GM12865 (cell line): ENCODE results near the gene SLC24A3.

ENCODE experiments used
- DNase-seq: peaks from one replicate; pipeline ENCODE4 v3.0.0; 2010; ENCODE audit warnings: low read depth
- H3K4me3 ChIP-seq: 2 replicates; pipeline ENCODE4 v1.5.1; 2011; ENCODE audit warnings: mild to moderate bottlenecking, low read depth, low read length, control low read depth
- CTCF ChIP-seq: IDR thresholded peaks from 2 replicates; pipeline ENCODE4 v1.5.1; 2011; ENCODE audit warnings: low read length, control low read depth, low read depth, inconsistent platforms; ENCODE audit not compliant: insufficient read depth; ENCODE audit errors: missing control alignments

The SLC24A3 gene

DNA sequence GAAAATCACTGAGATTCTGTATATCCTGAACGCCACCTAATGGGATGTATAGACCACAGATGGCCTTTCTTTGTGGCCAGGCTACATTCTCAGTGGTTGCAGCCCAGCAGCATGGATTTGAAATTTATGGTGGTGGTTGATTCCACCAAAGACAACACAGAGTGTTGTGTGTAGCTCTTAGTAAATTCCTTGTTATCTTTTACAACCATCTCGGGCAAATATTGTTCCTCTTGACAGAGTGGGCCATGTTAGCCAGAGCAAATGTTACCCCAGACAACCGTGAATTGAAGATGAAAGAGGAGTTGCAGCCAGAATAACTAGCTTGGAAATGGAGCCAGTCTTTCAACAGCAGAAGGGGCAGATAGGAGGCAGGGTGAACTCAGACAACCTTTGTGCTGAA lies 39.5 kb downstream of the SLC24A3 start:
- no peak for TF ChIP-seq CTCF
- no peak for DNase-seq
- no peak overlapping the region for H3K4me3 ChIP-seq

- H3K4me3 ChIP-seq: no peak overlapping the region
- no peak for TF ChIP-seq CTCF
- DNase-seq: no peak
Observed at GRCh38 chr20:19252451-19253120, 40.1 kb downstream of the SLC24A3 start.

GRCh38 chr20:19253316-19253715 lies 40.9 kb downstream of the SLC24A3 start:
- TF ChIP-seq CTCF: no peak
- H3K4me3 ChIP-seq: no peak overlapping the region
- no peak for DNase-seq

DNA sequence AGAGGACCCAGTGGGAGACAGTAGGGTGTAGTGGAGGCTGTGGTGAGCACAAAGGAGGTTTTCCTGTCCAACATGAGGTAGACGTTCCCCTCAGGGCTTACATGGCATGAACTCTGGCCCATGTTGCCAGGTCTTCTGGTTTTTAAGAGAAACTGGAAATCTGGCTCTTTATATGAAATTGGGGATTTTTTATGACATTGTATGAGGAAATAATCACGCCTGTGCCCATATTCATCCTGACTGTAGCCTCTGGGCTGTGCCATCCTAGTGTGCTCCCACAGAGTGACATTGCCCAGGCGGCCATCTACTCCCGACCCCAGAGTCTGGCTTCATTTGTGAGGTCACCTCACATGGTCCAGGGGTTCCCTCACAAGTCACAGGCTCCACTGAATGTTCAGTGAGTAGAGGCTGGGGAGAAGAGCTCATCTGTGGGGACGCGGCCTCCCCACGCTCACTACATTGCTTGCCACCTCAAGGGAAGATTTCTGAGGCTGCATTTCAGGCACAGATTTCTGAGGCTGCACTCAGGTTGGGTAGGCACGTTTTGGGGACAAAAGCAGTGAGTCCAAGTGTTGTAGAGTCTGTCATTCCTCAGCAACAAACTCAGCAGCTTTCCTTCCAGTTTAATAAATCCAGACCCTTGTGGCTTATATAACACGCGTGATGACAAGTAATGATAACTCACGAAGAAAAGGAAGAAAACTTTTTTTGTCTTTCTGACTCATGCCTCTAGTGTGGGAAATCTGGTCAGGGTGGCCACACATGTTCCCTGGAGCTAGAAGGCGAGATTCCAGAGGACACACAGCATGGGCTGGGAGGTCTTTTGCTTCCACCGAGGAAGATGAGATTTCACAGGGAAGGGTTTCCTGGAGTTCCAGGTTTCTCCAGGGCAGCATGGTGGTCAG lies 41.7 kb downstream of the SLC24A3 start:
- DNase-seq: no peak
- no peak overlapping the region for H3K4me3 ChIP-seq
- no peak for TF ChIP-seq CTCF

- DNase-seq: no peak
- TF ChIP-seq CTCF: no peak
- H3K4me3 ChIP-seq: no peak overlapping the region
Observed at GRCh38 chr20:19254956-19255355, 42.5 kb downstream of the SLC24A3 start.

- DNase-seq: no peak
- H3K4me3 ChIP-seq: no peak overlapping the region
- no peak for TF ChIP-seq CTCF
Observed at GRCh38 chr20:19256085-19256484, 43.6 kb downstream of the SLC24A3 start.
